ENCODE results near the gene PIEZO2.

GRCh38 chr18:11105463-11105862 is 43.9 kb downstream of the PIEZO2 start:
- TF ChIP-seq TOX (CRISPR knock-in tag; IDR thresholded peaks at IDR 0.05; ENCODE audit: borderline replicate concordance) (no peak), SNAI2 (CRISPR knock-in tag; IDR thresholded peaks at IDR 0.05) (no peak), CREB5 (CRISPR knock-in tag; IDR thresholded peaks at IDR 0.05; ENCODE audit: low read depth) (no peak), ZFP30 (CRISPR knock-in tag; IDR thresholded peaks at IDR 0.05) (no peak)

Measured in SK-N-SH treated with all-trans-retinoic acid at 6 μM for 48 hours (cell line).